C4-2B (cell line): ENCODE data around the gene PRR5L.

ENCODE experiments used
- H3K27ac ChIP-seq: fragments of 450-650 bp; 2 replicates; pipeline ENCODE4 v1.5.1; 2017
- ZFX ChIP-seq: fragments of 450-650 bp; IDR thresholded peaks from 2 replicates; pipeline ENCODE4 v1.6.1; 2017
- TF ChIP-seq, protein P1 (sequence below): fragments of 450-650 bp; conservative IDR thresholded peaks from 2 replicates; pipeline ENCODE4 v1.5.1; 2017; ENCODE audit warnings: mild to moderate bottlenecking

The PRR5L gene

DNA sequence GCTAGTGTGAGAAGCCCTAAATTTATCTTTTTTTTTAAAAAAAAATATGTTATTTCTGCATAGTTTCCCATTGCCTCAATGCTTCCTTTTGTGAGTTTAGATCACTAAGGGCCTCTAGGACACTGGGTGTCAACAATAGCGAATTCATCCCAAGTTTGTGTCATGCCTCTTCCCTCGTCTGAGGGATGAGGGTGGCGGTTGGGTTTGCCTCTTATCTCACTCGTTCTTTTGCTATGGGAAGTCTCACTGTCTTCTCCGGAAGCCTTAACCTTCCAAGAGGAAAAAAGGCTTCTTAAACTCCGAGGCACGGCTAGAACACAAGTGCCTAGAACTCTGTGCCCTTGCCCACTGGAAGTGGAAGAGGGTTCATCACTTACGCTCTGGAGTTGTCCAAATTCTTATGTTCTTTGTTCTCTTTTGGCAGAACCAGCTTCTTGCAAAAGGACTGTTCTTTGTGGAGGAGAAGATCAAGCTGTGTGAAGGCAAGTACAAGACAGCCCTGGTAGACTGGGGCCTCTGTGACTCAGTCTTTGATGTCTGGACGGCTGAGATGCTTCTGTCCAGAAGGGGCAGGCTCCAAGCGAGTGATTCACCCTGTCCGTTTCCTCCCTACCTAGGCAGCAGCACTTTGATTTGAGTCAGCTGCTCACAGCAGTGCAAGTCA is 135.5 kb downstream of the PRR5L start:
- H3K27ac ChIP-seq: no peak overlapping the region

DNA sequence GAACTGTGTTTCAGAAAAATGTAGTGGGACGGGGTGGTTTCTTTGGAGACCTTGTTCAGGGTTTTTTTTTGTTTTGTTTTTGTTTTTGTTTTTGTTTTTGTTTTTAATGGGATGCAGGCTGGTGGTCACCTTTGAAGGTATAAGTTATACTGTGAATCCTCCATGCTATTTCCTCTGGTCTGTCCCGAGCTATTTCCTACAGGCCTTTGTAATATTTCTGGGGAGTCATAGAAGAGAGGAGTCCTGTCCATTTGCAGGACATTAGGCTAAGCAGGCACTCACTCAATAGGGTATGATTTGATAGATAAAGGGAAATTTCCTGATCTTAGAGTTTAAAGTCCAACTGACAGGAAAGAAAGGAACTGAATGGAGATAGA is 136.0 kb downstream of the PRR5L start:
- no peak overlapping the region for H3K27ac ChIP-seq
- TF ChIP-seq, protein P1, sequence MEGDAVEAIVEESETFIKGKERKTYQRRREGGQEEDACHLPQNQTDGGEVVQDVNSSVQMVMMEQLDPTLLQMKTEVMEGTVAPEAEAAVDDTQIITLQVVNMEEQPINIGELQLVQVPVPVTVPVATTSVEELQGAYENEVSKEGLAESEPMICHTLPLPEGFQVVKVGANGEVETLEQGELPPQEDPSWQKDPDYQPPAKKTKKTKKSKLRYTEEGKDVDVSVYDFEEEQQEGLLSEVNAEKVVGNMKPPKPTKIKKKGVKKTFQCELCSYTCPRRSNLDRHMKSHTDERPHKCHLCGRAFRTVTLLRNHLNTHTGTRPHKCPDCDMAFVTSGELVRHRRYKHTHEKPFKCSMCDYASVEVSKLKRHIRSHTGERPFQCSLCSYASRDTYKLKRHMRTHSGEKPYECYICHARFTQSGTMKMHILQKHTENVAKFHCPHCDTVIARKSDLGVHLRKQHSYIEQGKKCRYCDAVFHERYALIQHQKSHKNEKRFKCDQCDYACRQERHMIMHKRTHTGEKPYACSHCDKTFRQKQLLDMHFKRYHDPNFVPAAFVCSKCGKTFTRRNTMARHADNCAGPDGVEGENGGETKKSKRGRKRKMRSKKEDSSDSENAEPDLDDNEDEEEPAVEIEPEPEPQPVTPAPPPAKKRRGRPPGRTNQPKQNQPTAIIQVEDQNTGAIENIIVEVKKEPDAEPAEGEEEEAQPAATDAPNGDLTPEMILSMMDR: no peak
- no peak for TF ChIP-seq ZFX

More for the DNA sequence above, 135.5 kb downstream of the PRR5L start:
- TF ChIP-seq ZFX: no peak
- TF ChIP-seq, protein P1: no peak

DNA sequence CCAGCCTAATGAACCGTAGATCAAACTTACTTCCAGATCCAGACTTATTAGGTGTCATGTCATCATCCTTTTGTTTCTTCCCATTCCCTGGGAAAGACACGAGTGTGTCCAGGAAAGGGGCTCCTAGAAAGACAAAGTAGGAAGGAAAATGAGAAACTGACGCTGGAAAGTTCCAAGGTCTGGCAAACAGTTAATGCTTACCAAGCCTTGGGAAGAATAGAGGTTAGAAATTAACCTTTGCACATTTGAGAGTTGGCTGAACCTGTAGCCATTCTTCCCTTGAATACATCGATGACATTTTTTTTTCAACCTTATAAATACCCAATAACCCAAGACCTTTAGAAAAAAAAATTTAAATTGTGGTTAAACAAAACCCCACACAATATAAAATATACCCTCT is 136.7 kb downstream of the PRR5L start:
- TF ChIP-seq ZFX: no peak
- TF ChIP-seq, protein P1: no peak
- no peak overlapping the region for H3K27ac ChIP-seq

DNA sequence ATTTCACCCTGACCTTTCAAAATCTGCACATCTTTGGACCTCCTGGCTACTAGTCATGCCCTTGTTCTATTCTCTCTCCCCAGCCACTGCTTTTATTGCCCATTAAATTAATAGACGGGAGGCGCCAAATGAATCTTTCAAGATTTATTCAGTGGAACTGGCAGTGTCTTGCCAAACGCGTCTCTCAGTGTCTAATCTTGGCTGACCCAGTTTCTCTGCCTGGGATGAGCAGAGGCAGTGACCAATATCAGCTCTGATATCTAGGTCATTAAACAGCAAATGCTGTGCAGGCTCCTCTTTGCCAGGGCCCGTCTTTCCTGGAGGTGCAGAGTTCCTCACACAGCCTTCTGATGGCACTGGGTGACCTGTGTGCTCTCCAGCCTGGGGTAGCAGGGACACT is 140.0 kb downstream of the PRR5L start:
- TF ChIP-seq, protein P1: no peak
- no peak for TF ChIP-seq ZFX
- H3K27ac ChIP-seq: no peak overlapping the region

DNA sequence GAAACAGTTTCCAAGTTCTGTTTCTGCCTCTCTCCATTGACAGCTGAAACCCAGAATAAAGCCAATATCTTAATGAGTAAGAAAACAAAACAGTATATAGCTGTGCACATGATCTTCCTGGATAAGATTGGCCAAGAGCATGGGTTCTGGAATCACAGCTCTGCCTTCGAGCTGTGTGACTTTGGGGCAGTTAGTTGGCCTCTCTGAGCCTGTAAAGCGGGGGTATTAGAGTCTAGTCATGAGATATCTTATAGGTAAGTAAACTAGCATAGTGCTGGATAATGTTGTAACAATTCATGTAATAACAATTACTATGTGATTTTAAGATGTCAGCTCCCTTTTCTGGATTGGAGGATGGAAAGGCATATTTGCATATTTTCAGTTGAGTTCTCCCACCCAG is 140.5 kb downstream of the PRR5L start:
- no peak for TF ChIP-seq ZFX

DNA sequence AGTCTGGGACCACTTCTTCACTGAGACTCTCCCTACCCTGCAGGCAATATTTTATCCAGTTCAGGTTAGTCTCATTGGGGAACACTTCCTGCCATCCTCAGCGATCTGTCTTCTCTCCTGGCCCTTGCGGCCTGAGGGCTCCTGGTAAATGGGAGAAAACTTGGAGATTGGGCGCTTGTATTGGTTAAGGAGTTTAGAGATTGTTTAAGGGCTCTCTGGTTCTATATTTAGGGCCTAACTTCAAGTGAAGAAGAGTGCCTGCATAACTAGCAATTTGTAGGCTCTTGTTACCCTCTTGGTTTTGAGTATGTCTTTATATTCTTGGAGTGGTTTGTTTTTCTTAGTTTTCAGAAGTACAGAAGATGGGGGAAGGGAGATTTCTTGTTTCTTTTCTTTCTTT is 141.3 kb downstream of the PRR5L start:
- TF ChIP-seq ZFX: no peak
- TF ChIP-seq, protein P1: no peak
- H3K27ac ChIP-seq: no peak overlapping the region

More for the DNA sequence above, 140.5 kb downstream of the PRR5L start:
- H3K27ac ChIP-seq: no peak overlapping the region

DNA sequence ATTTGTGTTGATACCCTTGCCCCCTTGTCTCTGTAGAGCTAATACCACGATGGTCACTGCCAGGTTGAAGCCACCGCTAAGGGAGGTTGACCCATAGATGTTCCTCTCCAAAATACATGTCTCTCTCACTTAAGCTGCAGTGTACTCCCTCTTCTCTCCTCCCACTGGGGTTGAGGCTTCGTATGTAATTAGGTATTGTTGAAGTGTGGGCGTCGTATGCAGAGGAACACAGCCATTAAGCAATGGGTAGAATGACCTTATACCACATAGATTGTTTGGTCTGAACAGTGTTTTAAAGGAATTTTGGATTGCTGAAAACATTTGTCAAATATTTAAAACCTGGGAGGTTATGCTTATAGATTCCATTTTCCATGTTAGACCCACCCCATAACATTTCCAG is 142.0 kb downstream of the PRR5L start:
- no peak for TF ChIP-seq ZFX
- TF ChIP-seq, protein P1: no peak
- no peak overlapping the region for H3K27ac ChIP-seq

DNA sequence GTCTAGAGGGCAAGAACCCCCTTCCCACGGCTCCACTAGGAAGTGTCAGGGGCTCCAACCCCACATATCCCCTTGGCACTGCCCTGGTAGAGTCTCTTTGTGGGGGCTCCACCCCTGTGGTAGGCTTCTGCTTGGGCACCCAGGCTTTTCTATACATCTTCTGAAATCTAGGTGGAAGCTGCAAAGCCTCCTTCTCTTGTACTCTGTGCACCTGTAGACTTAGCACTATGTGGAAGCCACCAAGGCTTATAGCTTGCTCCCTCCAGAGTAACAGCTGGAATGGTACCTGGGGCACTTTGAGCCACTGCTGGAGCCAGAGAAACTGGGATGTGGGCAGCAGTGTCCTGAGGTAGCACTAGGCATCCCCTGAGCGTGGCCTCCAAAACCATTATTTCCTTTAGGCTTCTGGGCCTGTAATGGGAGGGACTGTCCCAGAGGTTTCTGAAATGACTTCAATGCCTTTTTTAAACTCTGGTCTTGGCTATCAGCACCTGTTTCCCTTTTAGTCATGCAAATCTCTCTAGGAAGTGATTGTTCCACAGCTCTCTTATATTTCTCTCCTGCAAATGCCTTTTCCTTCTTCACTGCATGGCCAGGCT is 145.6 kb downstream of the PRR5L start:
- TF ChIP-seq, protein P1: no peak
- TF ChIP-seq ZFX: no peak
- H3K27ac ChIP-seq: no peak overlapping the region
